Effector CD4-positive, alpha-beta T cell (primary cell): ENCODE measurements around the gene CCDC144A.
"Not testable (repeated sequence)": the region's sequence is repeated elsewhere in the genome, so short reads cannot be mapped to it uniquely, and the experiment has no call there.

Source experiments
- DNase-seq: peaks from one replicate; pipeline ENCODE4 v3.0.0-alpha.2; 2020

Gene CCDC144A

DNA sequence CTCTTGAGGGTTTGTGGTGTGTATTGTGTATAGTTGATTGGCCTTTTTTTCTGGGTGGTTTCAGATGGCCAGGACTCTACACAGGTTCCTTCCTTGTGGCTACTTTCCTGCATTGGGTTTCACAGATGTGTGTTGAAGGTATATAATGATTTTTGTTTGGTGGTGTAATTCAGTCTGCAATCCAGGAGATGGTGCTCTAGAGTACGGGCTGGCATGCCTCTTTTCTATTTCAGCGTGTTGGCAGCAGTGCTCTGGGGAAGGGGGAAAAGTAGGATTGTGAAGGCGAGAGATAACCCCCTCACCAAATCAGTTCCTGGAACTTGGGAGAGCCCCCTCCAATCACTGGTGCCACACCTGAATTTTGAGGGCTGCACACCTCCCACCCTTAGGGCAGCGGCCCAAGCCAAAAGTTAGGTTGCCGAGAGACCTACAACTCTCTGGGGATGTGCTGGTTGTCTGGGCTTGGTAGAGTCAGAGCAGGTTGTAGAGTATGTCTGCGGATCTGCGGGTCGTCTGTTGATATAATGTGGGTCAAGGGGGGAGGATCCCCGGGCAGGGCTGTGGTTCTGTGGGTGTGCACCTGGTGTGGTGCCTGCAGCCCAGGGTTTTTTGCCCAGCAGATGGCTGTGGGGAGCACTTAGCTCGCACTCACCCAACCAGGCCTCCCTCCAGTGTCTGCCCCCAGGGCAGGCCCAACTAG, 61.3 kb downstream of the CCDC144A start:
- DNase-seq = not testable (repeated sequence)

- not testable (repeated sequence) for DNase-seq
These were observed 61.9 kb downstream of the CCDC144A start for GRCh38 chr17:16751924-16752287.

DNA sequence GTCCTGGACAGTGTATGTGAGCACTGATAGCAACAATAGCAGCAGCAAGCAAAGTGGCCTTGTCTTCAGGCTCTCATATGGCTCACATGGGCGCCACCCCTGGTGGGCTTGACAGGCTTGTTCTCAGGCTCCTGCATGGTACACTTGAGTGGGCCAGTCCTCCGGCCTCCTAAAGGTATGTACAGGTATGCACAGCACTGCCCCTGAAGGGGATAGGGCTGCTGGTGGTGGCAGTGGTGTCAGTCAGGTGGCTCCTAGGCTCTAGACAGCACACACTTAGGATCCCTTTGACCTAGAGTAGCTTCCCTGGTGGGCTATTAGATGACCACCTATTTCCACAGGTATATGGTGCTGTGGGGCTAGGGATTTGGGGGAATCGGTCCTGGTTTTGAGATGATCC, 67.5 kb downstream of the CCDC144A start:
- not testable (repeated sequence) for DNase-seq

- not testable (repeated sequence) for DNase-seq
These were observed 68.1 kb downstream of the CCDC144A start for GRCh38 chr17:16758177-16758576.

DNA sequence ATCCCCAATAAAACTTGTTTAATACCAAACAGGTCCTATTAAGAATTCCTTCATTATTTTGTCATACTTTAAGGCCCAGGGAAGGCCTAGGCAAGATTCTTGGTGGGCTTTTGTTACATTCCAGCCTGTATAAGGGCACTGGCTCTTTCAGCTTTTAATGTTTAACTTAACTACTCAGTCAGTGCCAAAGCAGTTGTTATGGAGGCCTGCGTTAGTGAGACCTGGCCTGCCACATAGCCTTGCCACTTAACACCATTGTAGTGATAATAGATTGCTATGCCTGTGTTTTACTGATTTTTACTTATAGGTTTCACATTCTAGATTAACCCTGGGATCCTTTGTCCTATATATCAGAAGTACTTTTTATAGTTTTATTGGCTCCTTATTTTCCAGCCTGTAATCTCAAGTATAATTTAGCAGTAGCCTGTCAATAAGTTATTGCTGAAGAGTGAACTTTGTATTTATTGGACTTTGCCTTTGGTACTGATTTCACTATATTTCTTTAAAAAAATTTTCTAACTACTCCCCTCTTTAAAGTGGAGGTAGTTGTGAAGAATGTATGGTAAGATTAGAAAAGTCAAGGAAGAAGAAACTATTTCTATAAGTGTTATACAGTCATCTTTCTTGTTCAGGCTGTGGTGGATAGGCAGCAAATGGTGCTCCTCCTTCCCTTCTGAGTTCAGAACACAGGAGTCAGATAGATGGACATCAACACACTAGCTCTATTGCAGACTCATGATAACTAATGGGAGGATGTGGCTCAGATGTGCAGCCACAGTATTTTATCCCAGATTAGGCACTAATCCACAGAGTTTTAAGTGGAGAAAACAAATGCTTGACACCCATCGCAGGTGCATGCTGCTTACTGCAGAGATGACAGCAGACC, 78.5 kb downstream of the CCDC144A start:
- DNase-seq = not testable (repeated sequence)

DNA sequence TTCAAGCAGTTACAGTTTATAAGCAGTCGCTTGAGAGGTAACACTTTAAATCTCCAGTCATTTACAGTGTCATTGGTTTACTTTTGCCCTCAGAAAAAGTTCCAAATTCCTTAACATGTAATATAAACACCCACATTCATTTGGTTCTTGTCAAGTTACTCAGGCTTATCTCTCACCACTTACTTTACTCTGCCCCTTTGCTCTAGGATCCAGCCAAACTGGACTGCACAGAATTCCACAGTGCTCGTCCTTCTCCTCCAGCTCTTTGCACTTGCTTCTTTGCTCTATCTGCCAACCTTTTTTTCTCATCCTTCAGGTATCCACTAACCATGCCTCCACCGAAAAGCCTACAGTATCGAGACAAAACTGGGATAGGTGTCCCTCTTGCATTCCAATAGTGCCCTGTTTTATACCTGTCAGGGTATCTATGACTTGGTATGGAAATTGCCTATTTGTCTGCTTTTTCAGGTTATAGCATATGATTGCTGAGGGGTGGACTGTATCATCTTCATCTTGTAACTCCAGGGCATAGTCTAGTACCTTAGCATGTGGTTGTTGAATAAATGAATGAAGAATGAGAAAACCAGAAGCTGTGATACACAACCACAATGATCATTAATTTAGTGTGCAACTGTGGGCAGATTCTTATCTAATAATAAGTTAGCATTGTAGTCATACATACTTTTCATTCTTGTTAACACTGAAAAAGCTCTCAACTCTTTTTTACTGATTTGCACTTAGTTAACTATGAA, 82.5 kb downstream of the CCDC144A start:
- DNase-seq = not testable (repeated sequence)

DNA sequence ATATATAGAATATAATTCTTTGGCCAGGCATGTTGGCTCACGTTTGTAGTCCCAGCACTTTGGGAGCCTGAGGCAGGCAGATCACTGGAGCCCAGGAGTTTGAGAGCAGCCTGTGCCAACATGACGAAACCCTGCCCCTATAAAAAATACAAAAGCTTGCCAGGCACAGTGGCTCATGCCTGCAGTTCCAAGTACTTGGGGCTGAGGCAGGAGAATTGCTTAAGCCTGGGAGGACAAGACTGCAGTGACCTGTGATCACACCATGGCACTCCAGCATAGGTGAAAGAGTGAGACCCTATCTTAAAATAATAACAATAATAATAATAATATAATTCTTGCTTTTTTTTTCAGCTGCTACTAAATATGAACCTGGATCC, 83.1 kb downstream of the CCDC144A start:
- DNase-seq = not testable (repeated sequence)

DNA sequence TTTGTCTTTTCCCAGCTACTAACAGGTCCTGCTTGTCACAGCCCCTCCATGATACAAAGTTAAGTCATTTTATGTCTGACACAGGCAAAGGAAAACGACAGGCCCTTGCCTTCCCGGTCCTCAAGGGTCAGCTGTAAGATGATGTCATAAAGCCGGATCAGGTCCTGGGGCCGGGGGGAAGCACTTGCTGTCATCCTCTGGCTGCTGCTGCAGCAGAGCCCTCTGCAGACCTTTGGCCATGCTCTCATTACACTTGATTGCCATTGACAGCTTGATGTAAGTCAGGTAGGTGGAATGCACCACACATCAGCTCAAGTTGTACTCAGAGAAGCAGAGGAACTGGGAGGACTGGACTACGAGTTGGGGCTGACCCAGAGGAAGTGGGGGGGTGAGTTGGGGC, 97.8 kb downstream of the CCDC144A start:
- DNase-seq = not testable (repeated sequence)

DNA sequence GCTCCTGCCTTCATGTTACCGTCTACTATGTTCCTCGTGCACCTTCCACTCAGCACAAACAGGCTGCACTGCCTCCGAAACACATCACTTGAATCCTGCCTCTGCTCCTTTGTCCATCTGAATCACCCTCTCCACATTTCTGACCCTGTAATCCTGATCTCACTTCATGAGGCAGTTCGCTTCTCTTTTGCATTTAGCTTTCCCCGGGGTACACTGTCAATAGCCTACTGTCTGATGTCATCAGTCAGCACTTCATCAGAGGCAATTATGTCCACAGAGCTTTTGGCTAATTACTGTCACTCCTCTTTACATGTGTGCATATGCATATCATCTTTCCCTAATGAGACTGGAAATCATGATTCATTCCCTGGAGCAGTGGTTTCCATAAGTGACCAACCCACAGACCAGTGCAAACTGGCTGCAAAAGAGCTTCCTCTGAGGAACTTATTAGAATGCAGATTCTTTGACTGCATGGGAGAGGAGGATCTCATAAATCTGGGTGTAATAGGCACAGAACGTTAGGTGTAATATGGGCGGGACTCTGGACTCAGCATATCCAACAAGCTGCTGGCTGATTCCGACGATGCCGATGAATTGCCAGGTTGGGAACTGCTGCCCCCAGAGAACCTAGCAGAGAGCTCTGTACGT, 99.0 kb downstream of the CCDC144A start:
- DNase-seq = not testable (repeated sequence)

- not testable (repeated sequence) for DNase-seq
These were observed 99.6 kb downstream of the CCDC144A start for GRCh38 chr17:16789622-16790021.

DNA sequence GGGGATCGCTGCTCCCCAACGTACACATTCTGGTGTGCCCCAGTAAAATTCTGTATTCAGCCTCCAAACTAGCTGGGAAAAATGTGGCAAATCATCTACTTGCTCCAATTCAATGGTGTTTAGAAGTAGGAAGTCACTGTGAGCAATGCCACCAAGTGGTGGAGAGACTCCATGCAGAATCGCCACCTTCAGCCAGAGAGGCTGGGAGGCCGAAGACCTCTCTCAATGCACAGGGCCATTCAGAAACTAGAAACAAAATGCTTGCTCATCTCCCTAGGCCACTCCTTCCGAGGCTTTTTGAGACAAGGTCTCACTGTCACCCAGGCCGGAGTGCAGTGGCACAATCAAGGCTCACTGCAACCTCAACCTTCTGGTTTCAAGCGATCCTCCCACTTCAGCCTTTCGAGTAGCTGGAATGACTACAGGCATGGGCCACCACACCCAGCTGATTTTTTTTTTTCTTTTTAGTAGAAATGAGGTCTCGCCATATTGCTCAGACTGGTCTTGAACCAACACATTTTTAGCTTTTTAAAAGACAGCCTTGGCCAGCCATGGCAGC, 100.4 kb downstream of the CCDC144A start:
- DNase-seq = not testable (repeated sequence)

GRCh38 chr17:16794215-16794614, 104.2 kb downstream of the CCDC144A start:
- not testable (repeated sequence) for DNase-seq

GRCh38 chr17:16795894-16796293, 105.9 kb downstream of the CCDC144A start:
- DNase-seq = not testable (repeated sequence)

GRCh38 chr17:16804851-16805250, 114.8 kb downstream of the CCDC144A start:
- not testable (repeated sequence) for DNase-seq

- DNase-seq = not testable (repeated sequence)
These were observed 116.6 kb downstream of the CCDC144A start for GRCh38 chr17:16806599-16806998.

DNA sequence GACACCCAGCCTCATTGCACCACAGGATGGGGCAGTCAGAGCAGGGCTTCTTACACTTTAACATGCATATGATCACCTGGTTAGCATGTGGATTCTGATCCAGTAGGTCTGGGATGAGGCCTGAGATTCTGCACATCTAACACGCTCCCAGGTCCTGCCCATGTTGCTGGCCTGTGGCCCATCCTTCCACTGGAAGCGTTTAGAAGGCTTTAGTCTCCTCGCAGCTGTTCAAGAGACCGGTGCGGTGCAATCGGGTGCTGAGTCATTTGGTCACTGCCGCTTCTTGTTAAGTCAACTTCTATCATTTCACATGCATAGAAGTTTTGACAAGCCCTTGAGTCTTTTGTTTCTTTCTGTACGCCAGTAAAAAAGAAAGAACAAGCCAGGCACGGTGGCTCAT, 117.6 kb downstream of the CCDC144A start:
- DNase-seq = not testable (repeated sequence)

- DNase-seq = not testable (repeated sequence)
These were observed 120.2 kb downstream of the CCDC144A start for GRCh38 chr17:16810236-16810635.

DNA sequence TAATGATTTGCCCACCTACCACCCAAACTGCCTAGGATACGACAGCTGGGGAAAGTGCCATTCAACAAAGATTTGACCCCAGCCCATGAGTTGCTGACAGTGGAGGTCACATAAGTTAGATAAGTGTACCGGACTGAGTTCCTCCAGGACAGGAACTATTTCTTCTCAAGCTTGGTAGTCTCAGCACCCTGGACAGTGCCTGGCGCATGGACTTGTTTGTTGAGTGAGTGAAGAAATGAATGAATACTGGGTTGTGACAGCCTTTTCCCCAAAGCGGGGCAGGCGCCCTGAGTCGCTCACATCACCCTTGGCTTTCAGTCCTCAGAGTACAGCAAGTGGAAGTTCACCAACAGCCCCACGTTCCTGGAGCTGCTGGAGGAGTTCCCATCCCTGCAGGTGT, 122.1 kb downstream of the CCDC144A start:
- not testable (repeated sequence) for DNase-seq

DNA sequence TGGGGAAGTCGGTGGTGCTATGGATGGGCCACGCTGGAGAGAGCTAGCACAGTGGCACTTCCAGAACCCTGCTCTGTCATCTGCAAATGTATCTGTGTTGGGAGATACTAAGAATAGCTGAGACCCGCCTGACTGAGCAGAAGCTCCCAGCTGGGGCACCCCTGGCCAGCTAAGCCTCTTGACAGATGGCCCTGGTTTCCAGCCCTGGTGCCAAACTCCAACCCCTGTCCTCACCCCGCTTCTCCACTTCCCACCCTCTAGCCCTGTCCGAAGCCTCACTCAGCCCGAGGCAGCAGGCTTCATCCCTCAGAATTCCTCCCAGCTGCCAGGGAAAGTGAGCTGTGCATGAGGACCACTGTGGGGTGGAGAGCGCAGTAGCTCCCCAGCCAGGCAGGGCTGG, 124.4 kb downstream of the CCDC144A start:
- no peak for DNase-seq

DNA sequence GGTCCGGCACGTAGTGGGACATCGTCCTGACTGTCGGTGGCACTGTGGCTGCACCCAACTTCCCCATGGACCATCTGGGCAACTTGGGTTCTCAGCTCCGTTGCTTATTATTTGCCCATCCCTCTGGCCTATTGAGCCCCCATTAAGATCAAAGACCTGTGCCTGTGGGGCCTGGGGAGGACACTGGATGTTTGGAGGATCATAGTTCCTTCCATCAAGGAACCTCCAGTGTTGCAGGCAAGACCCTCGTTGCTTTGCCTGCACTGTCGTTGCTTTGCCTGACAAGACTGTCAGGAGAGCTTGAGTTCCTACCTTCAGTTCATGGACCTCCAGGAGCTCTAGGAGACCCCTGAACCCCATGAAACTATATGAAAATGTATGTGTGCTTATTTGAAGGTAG, 127.2 kb downstream of the CCDC144A start:
- no peak for DNase-seq

- DNase-seq = not testable (repeated sequence)
These were observed 127.9 kb downstream of the CCDC144A start for GRCh38 chr17:16817940-16818339.

- no peak for DNase-seq
These were observed 128.3 kb downstream of the CCDC144A start for GRCh38 chr17:16818340-16818739.
